Posterior vena cava (tissue), 2 donors: Measurements from ENCODE around the gene CTAGE15. TPM values are rescaled to one million over a fixed set of nuclear protein-coding genes. Genes with fewer than 3 reads are reported as not detected.
"Not testable (repeated sequence)": the region's sequence is repeated elsewhere in the genome, so short reads cannot be mapped to it uniquely, and the experiment has no call there.

Experiments
- DNase-seq: peaks from one replicate; pipeline ENCODE4 v3.0.0-alpha.2; 2020; ENCODE audit warnings: low spot score
- intact Hi-C, 2 donors: fragments of 100-400 bp; cut with DNase I; formaldehyde crosslinking; loops; one replicate each; pipeline versions ENCODE4 v1.14.1 to v1.14.2; 2022 to 2023
- total RNA-seq, 2 donors: library from RNA; stranded (reverse); fragmentation: NEBNext Ultra II Directional; extraction: Animal tissue kit (Norgen Biotek cat#: 25700); gene quantifications; one replicate each; pipeline ENCODE4 v1.2.1, GENCODE V29; 2021
- donor health status: DM: yes; HTN: yes; CAD: no.
- donor health status: DM: yes; HTN: yes; CAD: no.

The CTAGE15 gene
- total RNA-seq, 2 donors from 2014 or later = 0.37 TPM; not detected in 1

DNA sequence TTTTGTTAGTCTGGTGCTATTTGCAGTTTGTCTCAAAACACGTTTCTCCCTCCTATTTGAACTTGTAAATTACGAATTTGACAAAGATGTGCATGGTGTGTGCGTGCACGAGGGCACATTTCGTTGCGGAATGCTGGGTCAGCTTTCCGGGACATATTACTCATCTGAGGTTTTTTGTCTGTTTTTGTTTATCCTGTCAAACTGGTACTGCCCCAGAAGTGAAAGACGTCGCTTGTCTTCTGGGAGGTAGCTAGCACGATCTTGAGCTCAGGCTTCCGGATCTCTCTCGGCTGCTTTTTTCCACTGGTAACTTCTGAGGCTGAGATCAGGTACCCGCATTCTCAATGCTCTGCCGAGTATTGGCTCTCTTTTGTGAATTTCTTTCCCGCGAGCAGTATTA lies 49.6 kb downstream of the CTAGE15 start:
- intact Hi-C loops, DNase-seq: not testable (repeated sequence)

DNA sequence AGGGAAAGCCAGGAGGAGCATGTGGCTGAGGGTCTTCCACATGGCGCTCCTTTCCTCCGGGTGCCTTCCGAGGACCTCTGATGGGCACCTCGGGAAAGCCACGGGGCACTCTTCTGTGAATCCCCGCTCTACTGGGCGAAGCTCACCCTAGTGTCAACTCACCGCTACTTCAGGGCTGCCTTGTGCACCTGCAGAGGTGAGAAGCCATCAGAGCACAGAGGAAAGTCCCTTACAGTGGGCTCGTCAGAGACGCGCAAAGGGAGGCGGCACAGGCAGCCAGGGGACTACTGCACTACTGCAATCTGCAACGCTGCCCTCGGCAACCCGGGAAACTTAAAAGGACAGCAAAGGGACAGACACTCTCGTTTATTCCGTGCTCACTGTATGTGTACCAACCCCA lies 50.5 kb downstream of the CTAGE15 start:
- DNase-seq, intact Hi-C loops: not testable (repeated sequence)

Other genes with a start within 250 kb of the CTAGE15 start
- gene FAM131B, start 209.1 kb upstream of the CTAGE15 start, total RNA-seq = 1 to 10 TPM; 1.1 to 1.5 TPM
- gene ZYX, start 190.5 kb upstream of the CTAGE15 start, total RNA-seq = 100 to 1,000 TPM; 388 to 407 TPM
- under 1 TPM in 1 of 2 donors, not detected in 1; 0.24 TPM for gene EPHA1, start 162.9 kb upstream of the CTAGE15 start, total RNA-seq
- gene TAS2R60, start 128.3 kb upstream of the CTAGE15 start, total RNA-seq = under 1 TPM; 0.42 to 0.57 TPM
- under 1 TPM; 0.46 to 0.81 TPM for gene TAS2R41, start 93.9 kb upstream of the CTAGE15 start, total RNA-seq
- gene TCAF2, start 49.2 kb downstream of the CTAGE15 start, total RNA-seq = 1 to 10 TPM; 1.4 to 1.7 TPM
- under 1 TPM; 0.57 to 0.69 TPM for gene CTAGE6, start 185.9 kb downstream of the CTAGE15 start, total RNA-seq